Measurements from ENCODE around the gene GALNT15.

DNA sequence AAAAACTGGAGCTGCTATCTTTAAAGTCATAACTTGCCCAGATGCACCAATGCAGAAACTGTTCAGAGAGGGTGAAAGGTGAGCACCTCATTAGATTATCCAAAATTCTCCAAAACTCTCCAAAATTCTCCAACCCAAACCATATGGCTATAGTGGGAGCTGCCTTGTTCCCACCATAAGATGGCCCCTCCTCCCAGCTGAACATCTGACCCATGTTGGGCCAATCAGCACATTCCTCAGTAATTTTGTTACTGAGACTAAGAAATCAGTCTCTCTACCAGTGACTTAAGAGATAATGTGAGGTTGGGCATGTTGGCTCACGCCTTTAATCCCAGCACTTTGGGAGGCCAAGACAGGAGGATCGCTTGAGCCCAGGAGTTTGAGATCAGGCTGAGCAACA lies 57.5 kb downstream of the GALNT15 start:
- TF ChIP-seq POLR2A (IDR thresholded peaks at IDR 0.05; ENCODE audit: low read depth, low read length) (no peak), TAF1 (IDR thresholded peaks at IDR 0.05; ENCODE audit: borderline replicate concordance, low read depth, low read length) (no peak)

Measured in GM12892 (cell line).